ENCODE results near the gene AASDH. TPM values are rescaled to one million over a fixed set of nuclear protein-coding genes. Genes with fewer than 3 reads are reported as not detected.

AASDH gene
- total and polyA plus RNA-seq, 2 of the 13 experiments (the other 11 are each of a cell fraction or from before 2014, with no cell fraction given) = 12.6 to 14.1 TPM

DNA sequence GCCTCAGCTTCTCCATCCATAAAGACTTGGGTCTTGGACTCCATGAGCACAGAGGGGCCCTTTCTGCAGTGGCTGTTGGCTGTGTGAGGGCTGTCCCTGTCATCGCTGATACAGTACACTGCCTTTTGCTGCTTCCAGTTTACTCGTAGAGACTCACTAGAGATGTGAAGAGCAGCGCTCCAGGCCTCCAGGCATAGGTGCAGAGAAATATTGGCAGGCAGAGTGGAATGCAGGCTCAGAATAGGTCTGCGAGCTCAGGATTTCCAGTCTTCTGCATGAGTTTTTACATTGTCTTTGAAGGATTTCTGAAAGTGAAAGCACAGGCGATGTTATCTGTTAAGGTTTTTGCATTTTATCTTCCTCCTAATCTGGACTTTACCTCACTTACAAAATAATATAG is 97.4 kb downstream of the AASDH start:
- Histone ChIP-seq H3K27me3 (ENCODE audit: control insufficient read depth in 1 of 2, insufficient read depth in 2 of 2, low read length in 2 of 2) (no peaks in the 10 kb centered on the region; a peak in 1 of 5 replicates), H3K9me3 (ENCODE audit: low read length) (no peaks in the 10 kb centered on the region), H3K9ac (ENCODE audit: insufficient read depth, low read depth, low read length) (no peak overlapping the region), H4K20me1 (ENCODE audit: insufficient read depth, low read length) (no peaks in the 10 kb centered on the region), H3K79me2 (ENCODE audit: insufficient read depth, low read length) (no peaks in the 10 kb centered on the region), H2AFZ (ENCODE audit: low read length) (no peak overlapping the region), H3K4me3 (replicated peaks in 1 of 3; ENCODE audit: insufficient read depth in 1 of 3, low read depth in 2 of 3, low read length in 3 of 3) (no peak overlapping the region), H3K4me1 (ENCODE audit: insufficient read depth, low read length) (no peaks in the 10 kb centered on the region), H3K36me3 (replicated peaks in 1 of 2; ENCODE audit: control insufficient read depth in 1 of 2, insufficient read depth in 2 of 2, low read length in 2 of 2) (no peaks in the 10 kb centered on the region), H3K4me2 (ENCODE audit: low read depth, low read length) (no peak overlapping the region), H3K27ac (ENCODE audit: extremely low read length, insufficient read depth, low read length) (no peak overlapping the region)
- no TSS peak for BruUV-seq (replicated peaks)
- TF ChIP-seq, protein P1, sequence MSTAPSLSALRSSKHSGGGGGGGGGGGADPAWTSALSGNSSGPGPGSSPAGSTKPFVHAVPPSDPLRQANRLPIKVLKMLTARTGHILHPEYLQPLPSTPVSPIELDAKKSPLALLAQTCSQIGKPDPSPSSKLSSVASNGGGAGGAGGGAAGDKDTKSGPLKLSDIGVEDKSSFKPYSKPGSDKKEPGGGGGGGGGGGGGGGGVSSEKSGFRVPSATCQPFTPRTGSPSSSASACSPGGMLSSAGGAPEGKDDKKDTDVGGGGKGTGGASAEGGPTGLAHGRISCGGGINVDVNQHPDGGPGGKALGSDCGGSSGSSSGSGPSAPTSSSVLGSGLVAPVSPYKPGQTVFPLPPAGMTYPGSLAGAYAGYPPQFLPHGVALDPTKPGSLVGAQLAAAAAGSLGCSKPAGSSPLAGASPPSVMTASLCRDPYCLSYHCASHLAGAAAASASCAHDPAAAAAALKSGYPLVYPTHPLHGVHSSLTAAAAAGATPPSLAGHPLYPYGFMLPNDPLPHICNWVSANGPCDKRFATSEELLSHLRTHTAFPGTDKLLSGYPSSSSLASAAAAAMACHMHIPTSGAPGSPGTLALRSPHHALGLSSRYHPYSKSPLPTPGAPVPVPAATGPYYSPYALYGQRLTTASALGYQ (CRISPR knock-in tag; IDR thresholded peaks at IDR 0.05) = no peak
- no peak for TF ChIP-seq HMGXB3 (CRISPR knock-in tag; IDR thresholded peaks at IDR 0.05; ENCODE audit: borderline replicate concordance)
- TF ChIP-seq ZNF766 (CRISPR knock-in tag; IDR thresholded peaks at IDR 0.05; ENCODE audit: borderline replicate concordance) = no peak
- TF ChIP-seq EED (CRISPR knock-in tag; IDR thresholded peaks at IDR 0.05) = no peak
- TF ChIP-seq ZEB1 (IDR thresholded peaks at IDR 0.05; ENCODE audit: insufficient replicate concordance, low read depth) = no peak
- TF ChIP-seq SOX13 (IDR thresholded peaks at IDR 0.05) = no peak
- TF ChIP-seq SOX13 (CRISPR knock-in tag; conservative IDR thresholded peaks at IDR 0.05 in 1 of 2, IDR thresholded peaks at IDR 0.05 in 1 of 2) = no peak
- no peak for TF ChIP-seq ZNF256 (CRISPR knock-in tag; conservative IDR thresholded peaks at IDR 0.05)
- TF ChIP-seq ZNF446 (CRISPR knock-in tag; IDR thresholded peaks at IDR 0.05) = no peak
- no peak for TF ChIP-seq ZBTB38 (CRISPR knock-in tag; IDR thresholded peaks at IDR 0.05)
- no peak for TF ChIP-seq SP140L (CRISPR knock-in tag; IDR thresholded peaks at IDR 0.05; ENCODE audit: borderline replicate concordance)
- no peak for TF ChIP-seq POGZ (CRISPR knock-in tag; IDR thresholded peaks at IDR 0.05)
- no peak for TF ChIP-seq ZNF282 (IDR thresholded peaks at IDR 0.05; ENCODE audit: partially characterized antibody)
- no peak for TF ChIP-seq PRMT3 (CRISPR knock-in tag; IDR thresholded peaks at IDR 0.05; ENCODE audit: borderline replicate concordance, low read depth)
- no peak for TF ChIP-seq ARNT2 (CRISPR knock-in tag; IDR thresholded peaks at IDR 0.05; ENCODE audit: low read depth)
- no peak for TF ChIP-seq RAD21 (CRISPR knock-in tag; IDR thresholded peaks at IDR 0.05)
- TF ChIP-seq DPF2 (CRISPR knock-in tag; IDR thresholded peaks at IDR 0.05; ENCODE audit: borderline replicate concordance, low read depth) = no peak
- TF ChIP-seq THAP7 (CRISPR knock-in tag; IDR thresholded peaks at IDR 0.05) = no peak
- TF ChIP-seq RFX5 (IDR thresholded peaks at IDR 0.05; ENCODE audit: low read depth, low read length) = no peak
- TF ChIP-seq RORA (CRISPR knock-in tag; IDR thresholded peaks at IDR 0.05) = no peak
- TF ChIP-seq ZNF724P (CRISPR knock-in tag; IDR thresholded peaks at IDR 0.05; ENCODE audit: borderline replicate concordance) = no peak
- ATAC-seq (no peak), FAIRE-seq (no peak), DNase-seq (ENCODE audit: low spot score) (no peak)
- in situ Hi-C loops (cut with HindIII; ENCODE audit: extremely low pct_ligation_motif_present, low pct_unique_long_range_greater_than_20kb) (no loop called here), intact Hi-C loops (cut with micrococcal nuclease; ENCODE audit: unreplicated experiment) (no loop called here)
- POLR2A ChIA-PET = no interaction called here
- WGBS (ENCODE audit: low lambda C conversion rate) = 89% methylated on average over 5 of the region's 5 CpGs
- CTCF ChIA-PET (ENCODE audit: low intra/inter-chr PET ratio, low total read pairs) = no interaction called here

Data from HepG2 (cell line).